HG03135 (cell line): ENCODE results near the gene TMEM239.
"Not testable (repeated sequence)": the region's sequence is repeated elsewhere in the genome, so short reads cannot be mapped to it uniquely, and the experiment has no call there.

ENCODE experiments used
- ATAC-seq: cut with Tn5 transposase; IDR thresholded peaks from one replicate; pipeline ENCODE4 v1.9.1; 2021; ENCODE audit warnings: mild to moderate bottlenecking, moderate library complexity; ENCODE audit not compliant: unreplicated experiment

The TMEM239 gene

GRCh38 chr20:2816030-2816582 is at the start of gene TMEM239:
TMEM239 (plus strand) TSS chr20:2816364; CDS start chr20:2816555, 191 bp downstream.
- no peak for ATAC-seq

- no peak for ATAC-seq
Measured at GRCh38 chr20:2767768-2768631, 48.2 kb upstream of the TMEM239 start.

GRCh38 chr20:2768632-2769015 is 47.5 kb upstream of the TMEM239 start:
- no peak for ATAC-seq

GRCh38 chr20:2770091-2770490 is 46.1 kb upstream of the TMEM239 start:
- ATAC-seq, result not testable (repeated sequence)

GRCh38 chr20:2771631-2772080 is 44.5 kb upstream of the TMEM239 start:
- no peak for ATAC-seq

GRCh38 chr20:2773812-2774211 is 42.4 kb upstream of the TMEM239 start:
- ATAC-seq, result no peak

- ATAC-seq, result no peak
Measured at GRCh38 chr20:2775139-2775538, 41.0 kb upstream of the TMEM239 start.

- no peak for ATAC-seq
Measured at GRCh38 chr20:2778602-2779321, 37.4 kb upstream of the TMEM239 start.

- ATAC-seq, result no peak
Measured at GRCh38 chr20:2780948-2781347, 35.2 kb upstream of the TMEM239 start.

- ATAC-seq, result no peak
Measured at GRCh38 chr20:2783908-2784566, 32.1 kb upstream of the TMEM239 start.

- ATAC-seq, result no peak
Measured at GRCh38 chr20:2793471-2793870, 22.7 kb upstream of the TMEM239 start.

- ATAC-seq, result no peak
Measured at GRCh38 chr20:2794202-2794748, 21.9 kb upstream of the TMEM239 start.

- no peak for ATAC-seq
Measured at GRCh38 chr20:2794866-2795447, 21.2 kb upstream of the TMEM239 start.

GRCh38 chr20:2795451-2795850 is 20.7 kb upstream of the TMEM239 start:
- no peak for ATAC-seq

GRCh38 chr20:2796011-2796660 is 20.0 kb upstream of the TMEM239 start:
- no peak for ATAC-seq

- ATAC-seq, result no peak
Measured at GRCh38 chr20:2797136-2797983, 18.8 kb upstream of the TMEM239 start.

- no peak for ATAC-seq
Measured at GRCh38 chr20:2798095-2798805, 17.9 kb upstream of the TMEM239 start.

- ATAC-seq, result no peak
Measured at GRCh38 chr20:2798814-2799213, 17.4 kb upstream of the TMEM239 start.
